Activated naive CD8-positive, alpha-beta T cell treated with anti-CD3 and anti-CD28 coated beads, Interleukin-2, amount 10 ng/mL, durations not matched to agents 7 days and 5 days (primary cell): Measurements from ENCODE around the gene PACS2. TPM values are rescaled to one million over a fixed set of nuclear protein-coding genes. Genes with fewer than 3 reads are reported as not detected.

Experiments used
- ATAC-seq: fragments of 150-1000 bp; cut with Tn5 transposase; one replicate; pipeline ENCODE4 v1.10.0; 2021; ENCODE audit warnings: low read depth, moderate library complexity
- POLR2A ChIA-PET: fragments of 350-600 bp; sonication (Branson Sonifier 250); formaldehyde crosslinking; loops from one replicate; lab custom pipeline; 2021; ENCODE audit warnings: antibody characterized with exemption; lab: Charles Lee
- DNase-seq: peaks from one replicate; pipeline ENCODE4 v3.0.0; 2021
- H3K27ac Mint-ChIP-seq: one replicate; pipeline ENCODE4 v1.8.0; 2022; ENCODE audit warnings: mild to moderate bottlenecking, mixed read lengths
- H3K27me3 Mint-ChIP-seq: one replicate; pipeline ENCODE4 v1.8.0; 2022; ENCODE audit warnings: mild to moderate bottlenecking, moderate library complexity, mixed read lengths
- H3K36me3 Mint-ChIP-seq: one replicate; pipeline ENCODE4 v1.8.0; 2021; ENCODE audit warnings: mild to moderate bottlenecking, mixed read lengths
- H3K4me1 Mint-ChIP-seq: one replicate; pipeline ENCODE4 v1.8.0; 2021; ENCODE audit warnings: mixed read lengths
- H3K4me3 Mint-ChIP-seq: one replicate; pipeline ENCODE4 v1.8.0; 2022; ENCODE audit warnings: mild to moderate bottlenecking, moderate library complexity, mixed read lengths
- H3K9me3 Mint-ChIP-seq: one replicate; pipeline ENCODE4 v1.8.0; 2021; ENCODE audit warnings: mixed read lengths
- total RNA-seq, 2 experiments: library from RNA; stranded (reverse); gene quantifications; one replicate each; pipeline ENCODE4 v1.2.3, GENCODE V29; 2021

The PACS2 gene
- total RNA-seq, 2 experiments from 2014 or later: 51.6 to 54.7 TPM

DNA sequence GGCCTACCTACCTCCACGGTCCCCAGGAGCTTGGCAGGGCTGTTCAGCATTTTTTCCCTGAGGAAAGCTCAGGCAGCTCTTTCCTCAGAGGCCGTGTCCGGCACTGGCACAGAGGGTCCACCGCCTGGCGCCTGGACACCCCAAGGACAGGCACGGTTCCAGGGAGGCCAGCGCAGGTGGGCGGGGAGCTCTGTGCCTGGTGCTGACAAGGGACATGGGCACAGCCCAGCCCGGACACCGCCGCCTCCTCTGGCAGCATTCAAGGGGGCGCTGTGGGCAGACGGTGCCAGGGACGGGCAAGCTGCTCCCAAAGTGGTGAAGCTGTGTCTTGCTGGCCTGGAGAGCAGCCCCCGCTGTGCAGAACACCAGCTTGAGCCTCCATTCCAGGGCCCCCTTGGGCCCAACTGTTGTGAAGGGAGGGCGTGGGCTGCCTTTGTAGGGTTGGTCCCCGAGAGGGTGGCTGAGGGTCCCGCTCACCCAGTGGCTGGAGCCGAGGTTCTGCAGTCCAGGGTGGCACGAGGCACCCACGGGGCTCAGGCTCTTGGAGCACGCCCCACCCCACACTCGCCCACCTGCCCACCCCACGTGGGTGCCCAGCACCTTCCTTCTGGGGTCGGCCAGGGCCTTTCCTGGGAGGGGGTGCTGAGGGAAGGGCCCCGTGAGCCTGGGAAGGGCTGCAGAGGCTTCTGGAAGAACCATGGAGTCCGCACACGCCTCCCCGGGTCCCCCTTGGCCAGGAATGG lies 54.5 kb downstream of the PACS2 start:
- POLR2A ChIA-PET: interaction anchor here (1.1 kb wide), 1 partner anchor 121 kb away, joined by 3 read pairs; no protein-coding TSS in a partner anchor
- Mint-ChIP-seq H3K4me1 (peaks cover 3% of the 10 kb centered on the region), H3K4me3 (no peak overlapping the region), H3K27me3 (peaks cover under 1% of the 10 kb centered on the region), H3K9me3 (no peaks in the 10 kb centered on the region), H3K36me3 (no peaks in the 10 kb centered on the region), H3K27ac (no peak overlapping the region)
- ATAC-seq (no peak), DNase-seq (no peak)

DNA sequence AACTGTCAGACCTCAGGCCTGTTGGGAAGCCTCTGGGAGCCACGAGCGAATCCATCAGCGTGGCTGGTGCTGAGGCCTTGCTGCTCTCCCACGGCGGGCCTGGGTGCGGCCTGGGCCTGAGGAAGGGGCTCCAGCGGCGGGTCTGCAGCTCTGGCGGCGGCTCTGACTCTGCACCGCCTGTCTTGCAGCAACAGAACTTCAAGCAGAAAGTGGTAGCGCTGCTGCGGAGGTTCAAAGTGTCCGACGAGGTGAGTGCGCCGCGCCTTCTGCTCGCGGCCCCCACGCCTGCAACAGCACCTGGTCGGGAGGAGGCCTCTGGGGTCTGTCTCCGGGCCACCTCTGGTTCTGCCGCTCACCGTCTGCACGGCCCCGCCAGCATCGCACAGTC lies 55.1 kb downstream of the PACS2 start:
- no peak overlapping the region for H3K4me3 Mint-ChIP-seq

DNA sequence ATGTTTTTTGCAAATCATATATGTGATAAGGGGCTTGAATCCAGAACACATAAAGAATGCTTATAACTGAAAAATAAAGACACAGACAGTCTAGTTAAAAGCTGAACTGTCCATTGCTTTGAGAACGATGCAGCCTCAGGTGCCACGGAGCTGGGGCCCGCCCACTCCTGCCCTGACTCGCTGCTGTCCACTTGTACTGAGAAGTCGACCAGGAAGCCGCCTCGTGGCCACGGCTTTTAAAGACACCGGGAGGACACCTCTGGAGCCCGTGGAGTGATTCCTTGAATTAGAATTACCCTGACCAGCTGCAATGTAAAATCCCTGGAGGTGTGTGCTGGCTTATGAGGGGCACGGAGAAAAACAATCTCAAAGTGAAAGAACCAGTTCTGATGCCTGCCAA lies 59.8 kb downstream of the PACS2 start:
- H3K4me3 Mint-ChIP-seq: no peak overlapping the region
- ATAC-seq (no peak), DNase-seq (no peak)
- H3K4me1 Mint-ChIP-seq: peaks cover 12% of the 10 kb centered on the region
- H3K27ac Mint-ChIP-seq: no peak overlapping the region
- POLR2A ChIA-PET: no interaction called here
- H3K9me3 Mint-ChIP-seq: no peaks in the 10 kb centered on the region
- peaks cover 3% of the 10 kb centered on the region for H3K36me3 Mint-ChIP-seq
- no peaks in the 10 kb centered on the region for H3K27me3 Mint-ChIP-seq

More for the DNA sequence above, 55.1 kb downstream of the PACS2 start:
- DNase-seq (no peak), ATAC-seq (no peak)
- no peaks in the 10 kb centered on the region for H3K9me3 Mint-ChIP-seq
- no peaks in the 10 kb centered on the region for H3K27me3 Mint-ChIP-seq
- H3K4me1 Mint-ChIP-seq: peaks cover 3% of the 10 kb centered on the region
- POLR2A ChIA-PET: interaction anchor here (1.1 to 2.4 kb wide), 3 partner anchors 120 to 159 kb away, joined by 3 to 22 read pairs (median 7); no protein-coding TSS in a partner anchor
- H3K27ac Mint-ChIP-seq: no peak overlapping the region
- no peaks in the 10 kb centered on the region for H3K36me3 Mint-ChIP-seq

DNA sequence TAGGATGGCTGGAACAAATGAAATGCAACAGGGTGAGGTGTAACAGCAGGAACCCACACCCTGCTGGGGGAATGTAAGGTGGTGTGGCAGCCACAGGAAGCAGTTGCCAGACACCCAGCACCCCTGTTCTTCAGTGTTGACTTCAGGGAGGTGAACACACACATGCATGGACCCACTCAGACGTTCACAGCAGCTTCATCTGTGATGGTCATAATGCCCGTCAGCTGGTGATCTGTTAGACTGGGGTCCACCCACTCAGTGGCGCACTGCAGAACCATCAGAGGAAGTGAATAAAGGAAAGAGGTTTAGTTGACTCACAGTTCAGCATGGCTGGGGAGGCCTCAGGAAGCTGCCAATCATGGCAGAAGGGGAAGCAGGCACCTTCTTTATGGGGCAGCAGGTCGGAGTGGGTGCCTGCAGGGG lies 61.1 kb downstream of the PACS2 start:
- POLR2A ChIA-PET: interaction anchor here (0.6 to 1.5 kb wide), 5 partner anchors 23 to 153 kb away, joined by 3 to 6 read pairs (median 3); partner anchors contain the start of gene TEX22
- Mint-ChIP-seq H3K4me1 (peaks cover 12% of the 10 kb centered on the region), H3K9me3 (no peaks in the 10 kb centered on the region), H3K36me3 (peaks cover 3% of the 10 kb centered on the region), H3K27me3 (no peaks in the 10 kb centered on the region), H3K4me3 (peak overlapping the region; percentile 68), H3K27ac (peak overlapping the region; percentile 90)
- ATAC-seq (peak; percentile 69), DNase-seq (peak; percentile 51)

DNA sequence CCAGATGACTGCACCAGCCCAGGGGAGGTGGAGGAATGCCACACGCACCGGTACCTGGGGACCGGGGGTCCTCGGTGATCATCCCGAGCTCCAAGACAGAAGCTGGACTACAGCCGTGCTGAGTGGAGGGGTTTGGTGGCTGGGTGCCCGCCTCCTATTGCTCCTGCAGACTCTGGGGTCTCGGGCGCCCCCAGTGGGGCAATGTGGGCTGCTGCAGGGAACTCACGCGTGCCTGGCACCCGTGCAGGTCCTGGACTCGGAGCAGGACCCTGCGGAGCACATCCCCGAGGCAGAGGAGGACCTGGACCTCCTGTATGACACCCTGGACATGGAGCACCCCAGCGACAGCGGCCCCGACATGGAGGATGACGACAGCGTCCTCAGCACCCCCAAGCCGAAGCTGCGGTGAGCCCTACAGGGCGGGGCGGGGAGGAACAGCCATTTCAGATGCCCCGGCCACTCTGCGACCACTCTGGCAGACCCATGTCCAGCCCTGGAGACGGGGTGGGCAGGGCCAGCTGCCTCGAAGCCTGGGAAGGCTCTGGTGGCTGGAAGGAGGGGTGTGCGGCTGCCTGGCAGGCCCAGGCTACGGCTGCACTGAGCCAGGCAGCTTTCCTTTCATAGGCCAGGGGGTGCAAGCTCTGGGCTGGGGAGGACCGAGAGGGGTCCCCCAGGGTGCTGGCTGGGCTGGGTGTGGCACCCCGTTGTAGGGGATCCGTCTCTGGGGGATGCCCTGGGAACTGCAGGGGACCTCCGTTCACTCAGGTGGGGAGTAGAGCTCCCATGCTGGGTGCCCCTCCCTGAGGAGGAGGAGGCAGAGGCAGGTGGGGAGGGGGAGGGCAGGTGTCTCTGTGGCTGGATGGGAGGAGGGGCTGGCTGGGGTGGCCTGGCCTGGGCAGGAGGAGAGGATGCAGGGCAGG lies 62.2 kb downstream of the PACS2 start:
- DNase-seq: no peak
- ATAC-seq: no peak
- Mint-ChIP-seq H3K4me1 (peaks cover 10% of the 10 kb centered on the region), H3K4me3 (no peak overlapping the region), H3K27me3 (no peaks in the 10 kb centered on the region), H3K27ac (no peak overlapping the region), H3K9me3 (no peaks in the 10 kb centered on the region), H3K36me3 (peaks cover 3% of the 10 kb centered on the region)
- POLR2A ChIA-PET: interaction anchor here (1.5 kb wide), 1 partner anchor 152 kb away, joined by 6 read pairs; no protein-coding TSS in a partner anchor

DNA sequence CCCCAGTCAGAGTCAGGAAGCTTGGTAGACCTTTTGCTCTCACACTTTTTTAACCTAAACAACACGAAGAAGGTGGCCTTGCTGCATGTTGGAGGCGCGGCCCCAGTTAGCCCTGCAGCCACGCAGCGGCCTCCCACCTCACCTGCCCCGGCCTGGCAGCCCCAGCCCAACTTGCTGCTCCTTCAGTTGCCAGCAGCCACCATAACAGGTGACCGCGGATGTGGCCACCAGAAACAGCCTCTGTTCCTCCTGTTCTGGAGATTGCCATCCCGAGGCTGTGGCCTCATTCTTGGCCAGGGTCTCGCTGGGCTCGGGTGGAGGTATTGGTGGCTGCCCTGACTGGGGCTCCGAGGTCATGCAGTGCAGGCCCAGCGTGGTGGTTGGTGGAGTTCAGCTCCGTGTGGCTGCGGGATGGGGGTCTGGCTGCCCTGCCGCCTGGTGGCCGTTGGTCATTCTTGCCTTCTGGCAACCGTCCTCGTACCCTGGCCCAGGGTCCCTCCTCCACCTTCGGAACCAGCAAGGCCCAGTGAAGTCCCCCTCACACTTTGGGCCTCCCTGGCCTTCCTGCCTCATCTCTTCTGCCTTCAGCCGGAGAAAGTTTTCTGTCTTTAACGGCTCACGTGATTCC lies 63.1 kb downstream of the PACS2 start:
- Mint-ChIP-seq H3K27ac (no peak overlapping the region), H3K4me1 (peaks cover 10% of the 10 kb centered on the region), H3K36me3 (peaks cover 3% of the 10 kb centered on the region), H3K9me3 (no peaks in the 10 kb centered on the region), H3K27me3 (no peaks in the 10 kb centered on the region), H3K4me3 (no peak overlapping the region)
- ATAC-seq: no peak
- no peak for DNase-seq
- POLR2A ChIA-PET: no interaction called here

DNA sequence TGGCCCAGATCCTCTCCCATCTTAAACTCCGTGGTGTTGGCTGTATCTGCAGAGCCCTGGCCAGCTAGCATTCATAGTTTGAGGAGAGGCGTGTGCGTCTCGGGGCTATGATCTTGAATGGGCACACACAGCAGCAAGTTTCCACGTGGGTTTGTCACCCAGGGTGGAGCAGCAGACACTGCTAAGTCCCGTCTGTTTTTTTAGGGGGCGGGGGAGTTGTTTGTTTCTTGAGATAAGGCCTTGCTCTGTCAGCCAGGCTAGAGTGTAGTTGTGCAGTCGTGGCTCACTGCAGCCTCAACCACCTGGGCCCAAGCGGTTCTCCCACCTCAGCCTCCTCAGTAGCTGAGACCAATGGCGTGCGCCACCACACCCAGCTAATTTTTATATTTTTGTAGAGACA lies 63.7 kb downstream of the PACS2 start:
- Mint-ChIP-seq H3K27me3 (no peaks in the 10 kb centered on the region), H3K4me1 (peaks cover 10% of the 10 kb centered on the region), H3K4me3 (no peak overlapping the region), H3K36me3 (peaks cover 3% of the 10 kb centered on the region), H3K27ac (no peak overlapping the region), H3K9me3 (no peaks in the 10 kb centered on the region)
- ATAC-seq: no peak
- DNase-seq: no peak
- POLR2A ChIA-PET: no interaction called here

DNA sequence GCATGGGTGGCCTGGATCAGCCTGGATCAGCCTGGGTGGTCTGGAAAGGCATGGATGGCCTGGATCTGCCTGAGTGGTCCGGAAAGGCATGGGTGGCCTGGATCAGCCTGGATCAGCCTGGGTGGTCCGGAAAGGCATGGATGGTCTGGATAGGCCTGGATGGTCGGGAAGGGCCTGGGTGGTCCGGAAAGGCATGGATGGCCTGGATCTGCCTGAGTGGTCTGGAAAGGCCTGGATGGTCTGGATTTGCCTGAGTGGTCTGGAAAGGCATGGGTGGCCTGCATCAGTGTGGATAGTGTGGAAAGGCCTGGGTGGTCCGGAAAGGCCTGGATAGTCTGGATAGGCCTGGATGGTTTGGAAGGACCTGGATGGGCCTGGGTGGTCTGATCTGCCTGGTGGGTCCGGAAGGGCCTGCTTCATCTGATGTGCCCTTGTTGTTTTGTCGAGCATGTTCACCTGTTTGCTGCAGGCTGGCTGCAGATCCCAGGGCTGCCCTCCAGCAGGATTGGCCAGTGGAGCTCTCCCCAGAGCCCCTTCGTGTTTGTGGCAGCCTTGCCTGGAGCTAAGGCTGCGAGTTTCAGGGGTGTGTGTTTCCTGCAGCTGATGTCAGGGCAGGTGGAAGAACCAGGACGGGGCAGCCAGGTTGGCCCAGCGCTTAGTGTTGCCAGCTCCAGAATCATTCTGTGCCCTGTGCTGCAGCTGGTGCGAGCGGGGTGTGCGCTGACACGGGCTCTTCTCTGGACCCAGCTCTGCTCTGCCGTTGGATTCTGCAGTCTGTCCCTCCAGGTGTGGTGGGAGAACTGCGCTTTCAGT lies 64.5 kb downstream of the PACS2 start:
- Mint-ChIP-seq H3K4me1 (peaks cover 10% of the 10 kb centered on the region), H3K4me3 (no peak overlapping the region), H3K27ac (no peak overlapping the region), H3K27me3 (no peaks in the 10 kb centered on the region), H3K36me3 (peaks cover 5% of the 10 kb centered on the region), H3K9me3 (no peaks in the 10 kb centered on the region)
- no peak for ATAC-seq
- no peak for DNase-seq
- POLR2A ChIA-PET: no interaction called here

DNA sequence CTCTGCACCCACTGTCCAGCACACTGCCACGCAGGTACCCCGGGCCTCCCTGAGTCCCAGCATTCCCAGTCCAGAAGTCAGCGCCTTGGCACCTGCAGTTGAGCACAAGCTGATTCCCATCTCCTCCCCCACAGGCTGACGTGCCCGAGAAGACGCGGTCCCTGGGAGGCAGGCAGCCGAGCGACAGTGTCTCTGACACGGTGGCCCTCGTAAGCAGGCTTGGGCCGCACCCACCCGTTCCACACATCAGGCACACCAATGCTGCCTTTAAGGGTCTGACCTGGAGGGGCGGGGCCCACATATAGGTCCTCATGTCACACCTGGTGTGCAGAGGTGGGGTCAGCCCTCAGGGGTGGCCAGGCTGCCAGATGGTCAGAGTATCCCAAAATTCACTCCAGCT lies 65.4 kb downstream of the PACS2 start:
- Mint-ChIP-seq H3K4me3 (no peak overlapping the region), H3K9me3 (no peaks in the 10 kb centered on the region), H3K27ac (no peak overlapping the region), H3K4me1 (peaks cover 10% of the 10 kb centered on the region), H3K36me3 (peaks cover 5% of the 10 kb centered on the region), H3K27me3 (no peaks in the 10 kb centered on the region)
- POLR2A ChIA-PET: no interaction called here
- DNase-seq: no peak
- no peak for ATAC-seq

DNA sequence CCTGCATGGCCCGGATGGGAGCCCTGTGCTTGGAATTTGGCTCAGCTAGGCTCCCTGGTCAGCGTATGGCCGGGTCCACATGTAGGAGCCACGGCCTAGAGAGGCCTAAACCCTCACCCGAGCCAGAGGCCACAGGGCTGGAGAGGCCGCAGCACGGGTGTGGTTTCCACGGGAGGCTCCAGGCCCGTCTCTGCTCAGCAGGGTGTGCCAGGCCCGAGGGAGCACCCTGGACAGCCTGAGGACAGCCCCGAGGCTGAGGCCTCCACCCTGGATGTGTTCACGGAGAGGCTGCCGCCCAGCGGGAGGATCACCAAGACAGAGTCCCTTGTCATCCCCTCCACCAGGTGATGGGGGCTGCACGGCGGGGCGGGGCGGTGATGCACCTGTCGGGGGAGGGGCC lies 66.2 kb downstream of the PACS2 start:
- H3K9me3 Mint-ChIP-seq: no peaks in the 10 kb centered on the region
- H3K27ac Mint-ChIP-seq: no peak overlapping the region
- no peaks in the 10 kb centered on the region for H3K27me3 Mint-ChIP-seq
- no peak overlapping the region for H3K4me3 Mint-ChIP-seq
- DNase-seq: no peak
- H3K36me3 Mint-ChIP-seq: peaks cover 4% of the 10 kb centered on the region
- no peak for ATAC-seq
- peaks cover 5% of the 10 kb centered on the region for H3K4me1 Mint-ChIP-seq
- POLR2A ChIA-PET: no interaction called here

DNA sequence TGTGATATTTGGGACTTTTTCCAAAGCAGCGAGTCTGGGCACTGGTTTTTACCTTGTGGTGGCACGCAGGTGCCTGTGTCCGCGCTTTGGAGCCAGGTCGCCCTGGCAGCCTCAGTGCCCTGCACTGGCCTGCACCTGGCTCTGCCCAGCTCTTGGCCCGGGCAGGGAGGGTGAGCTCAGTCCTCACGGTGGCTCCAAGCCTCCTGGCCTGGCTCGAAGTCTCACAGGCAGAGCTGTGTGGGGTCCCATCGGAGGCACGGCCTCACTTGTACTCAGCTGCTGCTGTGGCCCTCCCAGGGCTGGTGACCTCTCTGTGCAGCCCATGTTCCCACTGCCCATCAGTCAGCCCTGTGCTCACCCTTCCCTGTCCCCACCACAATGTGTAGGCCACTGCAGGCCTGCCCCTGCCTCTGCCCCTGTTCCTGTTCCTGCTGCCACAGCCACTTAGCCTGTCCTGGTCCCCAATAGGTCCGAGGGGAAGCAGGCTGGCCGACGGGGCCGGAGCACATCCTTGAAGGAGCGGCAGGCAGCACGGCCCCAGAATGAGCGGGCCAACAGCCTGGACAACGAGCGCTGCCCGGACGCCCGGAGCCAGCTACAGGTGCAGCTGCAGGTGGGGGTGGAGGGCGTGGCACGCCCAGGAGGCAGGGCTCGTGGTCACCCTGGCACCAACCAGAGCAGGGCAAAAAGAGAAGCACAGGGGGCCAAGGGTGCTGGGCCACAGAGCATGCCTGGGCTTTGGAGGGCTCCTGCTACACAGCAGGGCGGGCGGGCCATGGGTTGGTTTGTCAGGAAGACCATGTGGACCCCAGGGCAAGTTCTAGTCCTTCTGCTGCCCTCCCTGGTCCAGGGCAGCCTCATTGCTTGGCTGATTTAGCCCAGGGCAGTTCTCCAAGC lies 67.1 kb downstream of the PACS2 start:
- DNase-seq (no peak), ATAC-seq (no peak)
- POLR2A ChIA-PET: no interaction called here
- peaks cover 2% of the 10 kb centered on the region for H3K36me3 Mint-ChIP-seq
- H3K27me3 Mint-ChIP-seq: no peaks in the 10 kb centered on the region
- no peaks in the 10 kb centered on the region for H3K4me1 Mint-ChIP-seq
- H3K27ac Mint-ChIP-seq: no peak overlapping the region
- H3K9me3 Mint-ChIP-seq: no peaks in the 10 kb centered on the region
- H3K4me3 Mint-ChIP-seq: no peak overlapping the region
